AG09319 (cell line): ENCODE measurements around the gene RPP25L.

Experiments
- DNase-seq: peaks from one replicate; pipeline ENCODE4 v3.0.0-alpha.2; 2010; ENCODE audit warnings: low read depth; ENCODE audit errors: extremely low read depth
- TF ChIP-seq, protein P1 (sequence below): IDR thresholded peaks from 2 replicates; pipeline ENCODE4 v1.5.1; 2011; ENCODE audit warnings: low read depth, mild to moderate bottlenecking, inconsistent platforms, low read length, moderate library complexity

RPP25L gene

DNA sequence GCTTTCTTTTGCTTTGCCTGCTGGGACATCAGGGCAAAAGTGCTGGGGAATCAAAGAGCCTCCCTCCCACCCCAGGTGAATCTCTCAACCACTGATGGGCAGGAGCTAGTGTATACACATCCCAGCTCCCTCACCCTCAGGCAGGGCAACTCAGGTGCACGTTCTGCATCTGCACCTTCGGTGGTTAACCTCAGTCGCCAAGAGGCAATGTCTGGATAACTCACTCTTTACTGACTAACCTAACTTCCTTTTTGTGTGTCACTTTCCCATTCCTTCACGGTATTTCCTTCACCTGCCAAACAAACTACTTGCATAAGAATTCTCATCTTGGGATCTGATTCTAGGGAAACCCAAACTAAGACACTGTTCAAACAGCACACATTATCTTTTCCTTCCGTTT, 48.6 kb downstream of the RPP25L start:
- DNase-seq = no peak
- TF ChIP-seq, protein P1, sequence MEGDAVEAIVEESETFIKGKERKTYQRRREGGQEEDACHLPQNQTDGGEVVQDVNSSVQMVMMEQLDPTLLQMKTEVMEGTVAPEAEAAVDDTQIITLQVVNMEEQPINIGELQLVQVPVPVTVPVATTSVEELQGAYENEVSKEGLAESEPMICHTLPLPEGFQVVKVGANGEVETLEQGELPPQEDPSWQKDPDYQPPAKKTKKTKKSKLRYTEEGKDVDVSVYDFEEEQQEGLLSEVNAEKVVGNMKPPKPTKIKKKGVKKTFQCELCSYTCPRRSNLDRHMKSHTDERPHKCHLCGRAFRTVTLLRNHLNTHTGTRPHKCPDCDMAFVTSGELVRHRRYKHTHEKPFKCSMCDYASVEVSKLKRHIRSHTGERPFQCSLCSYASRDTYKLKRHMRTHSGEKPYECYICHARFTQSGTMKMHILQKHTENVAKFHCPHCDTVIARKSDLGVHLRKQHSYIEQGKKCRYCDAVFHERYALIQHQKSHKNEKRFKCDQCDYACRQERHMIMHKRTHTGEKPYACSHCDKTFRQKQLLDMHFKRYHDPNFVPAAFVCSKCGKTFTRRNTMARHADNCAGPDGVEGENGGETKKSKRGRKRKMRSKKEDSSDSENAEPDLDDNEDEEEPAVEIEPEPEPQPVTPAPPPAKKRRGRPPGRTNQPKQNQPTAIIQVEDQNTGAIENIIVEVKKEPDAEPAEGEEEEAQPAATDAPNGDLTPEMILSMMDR = no peak

DNA sequence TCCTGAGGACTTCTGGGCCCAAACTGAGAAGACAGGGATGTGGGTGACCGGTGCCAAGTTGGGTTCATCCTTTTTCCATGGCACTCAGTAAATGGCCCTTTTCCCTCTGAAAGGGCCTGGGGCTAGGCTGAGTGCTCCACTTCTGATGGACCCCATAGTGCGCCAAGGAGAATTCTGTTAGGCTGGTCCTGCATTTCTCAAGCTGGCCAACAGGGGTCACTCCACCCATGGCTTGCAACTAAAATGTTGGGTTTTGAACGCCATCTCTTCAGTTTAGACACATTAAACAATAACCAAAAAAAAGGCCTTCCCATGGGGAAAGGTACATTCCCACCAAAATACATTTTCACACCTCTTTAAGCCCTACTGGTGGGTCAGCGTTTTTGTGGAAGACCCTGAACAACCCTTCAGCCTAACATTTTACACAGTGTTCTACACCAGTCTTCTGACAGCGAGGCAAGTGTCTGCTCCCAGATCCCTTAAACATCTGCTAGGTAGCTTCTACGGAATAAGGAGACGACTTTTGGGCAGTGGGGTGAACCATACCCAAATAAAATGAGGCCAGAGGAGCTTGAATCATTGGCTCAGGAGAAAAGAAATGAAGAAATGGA, 49.7 kb downstream of the RPP25L start:
- TF ChIP-seq, protein P1 = peak; percentile 40
- DNase-seq = no peak

DNA sequence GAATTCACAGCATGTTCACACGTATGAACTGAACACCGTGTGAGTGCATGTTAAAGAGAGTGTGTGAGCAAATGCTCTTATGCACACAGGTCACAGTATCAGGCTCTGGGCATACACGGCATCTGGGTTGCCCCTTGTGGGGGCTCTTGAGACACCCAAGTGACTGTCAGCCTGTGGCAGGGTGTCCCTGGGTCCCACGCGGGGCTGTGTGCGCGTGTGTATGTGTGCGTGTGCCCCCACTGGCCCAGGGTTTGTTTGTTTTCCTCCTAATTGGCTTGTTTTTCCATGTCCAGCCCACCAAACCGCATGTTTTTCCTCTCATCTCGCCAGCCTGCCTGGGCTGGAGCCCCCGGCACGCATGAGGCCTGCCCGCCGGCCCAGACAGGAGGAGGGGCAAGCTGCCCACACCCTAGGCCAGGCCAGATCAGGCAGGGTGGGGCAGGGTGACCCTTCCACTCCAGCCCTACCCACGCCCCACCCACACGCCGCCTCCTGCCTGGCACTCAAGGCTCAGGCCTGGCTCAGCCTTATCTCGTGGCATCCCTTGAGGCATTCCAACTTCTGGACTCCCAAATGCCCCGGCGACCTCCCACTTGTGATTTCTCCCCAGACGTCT, 51.2 kb downstream of the RPP25L start:
- TF ChIP-seq, protein P1 = no peak
- DNase-seq = no peak
